Panc1 (cell line): ENCODE data around the gene GRIN3B. TPM values are rescaled to one million over a fixed set of nuclear protein-coding genes. Genes with fewer than 3 reads are reported as not detected.

ENCODE experiments used
- ATAC-seq: fragments of 200-7000 bp; cut with Tn5 transposase; 2 replicates; pipeline ENCODE4 v1.9.1; 2020; ENCODE audit warnings: mild to moderate bottlenecking, moderate library complexity
- BruUV-seq: library from RNA; stranded (reverse); fragments of 400-500 nt; replicated peaks from 2 replicates; lab custom pipeline; 2021; lab: Mats Ljungman, UMichigan
- CTCF ChIA-PET: fragments of 300-600 bp; sonication (Branson Sonifier 250); formaldehyde crosslinking; loops from one replicate; lab custom pipeline; 2022; ENCODE audit warnings: antibody characterized with exemption; lab: Charles Lee
- POLR2A ChIA-PET: fragments of 300-600 bp; sonication (Branson Sonifier 250); formaldehyde crosslinking; loops from one replicate; lab custom pipeline; 2022; ENCODE audit warnings: antibody characterized with exemption; lab: Charles Lee
- DNase-seq: peaks from one replicate; pipeline ENCODE4 v3.0.0-alpha.2; 2010; ENCODE audit warnings: low read depth, low spot score
- H3K27ac ChIP-seq: 2 replicates; pipeline ENCODE4 v1.5.1; 2011; ENCODE audit warnings: mild to moderate bottlenecking, low read length, inconsistent platforms
- H3K27me3 ChIP-seq: fragments of 200-500 bp; sonication (Bioruptor generic); 2 replicates; pipeline ENCODE4 v1.6.0; 2014; ENCODE audit warnings: low read length, inconsistent platforms; ENCODE audit not compliant: control insufficient read depth, insufficient read depth
- H3K36me3 ChIP-seq: fragments of 200-500 bp; sonication (Bioruptor generic); 2 replicates; pipeline ENCODE4 v1.5.1; 2014; ENCODE audit warnings: inconsistent platforms, mild to moderate bottlenecking, low read length, moderate library complexity; ENCODE audit not compliant: control insufficient read depth, insufficient read depth
- H3K4me1 ChIP-seq: 2 replicates; pipeline ENCODE4 v1.5.1; 2011; ENCODE audit warnings: inconsistent platforms, mild to moderate bottlenecking, low read length, moderate library complexity; ENCODE audit not compliant: control insufficient read depth, insufficient read depth
- H3K4me3 ChIP-seq, 2 experiments: 2 replicates each; pipeline ENCODE4 v1.5.1; 2011 to 2012; ENCODE audit warnings: low read depth in 2 of 2, low read length in 2 of 2, mild to moderate bottlenecking in 2 of 2, inconsistent platforms in 1 of 2, moderate library complexity in 1 of 2
- H3K9me3 ChIP-seq: fragments of 200-500 bp; sonication (Bioruptor generic); 2 replicates; pipeline ENCODE4 v1.5.1; 2014; ENCODE audit warnings: low read depth, mild to moderate bottlenecking, inconsistent platforms, low read length, moderate library complexity; ENCODE audit not compliant: control insufficient read depth, insufficient read depth
- CTCF ChIP-seq: fragments of 450-650 bp; IDR thresholded peaks from 2 replicates; pipeline ENCODE4 v1.5.1; 2017; ENCODE audit warnings: mild to moderate bottlenecking
- POLR2AphosphoS5 ChIP-seq: IDR thresholded peaks from 2 replicates; pipeline ENCODE4 v1.6.1; 2012; ENCODE audit warnings: mild to moderate bottlenecking, low read depth, low read length, moderate library complexity
- REST ChIP-seq, 2 experiments: IDR thresholded peaks; 2 replicates each; pipeline ENCODE4 v1.6.1; 2011 to 2012; ENCODE audit warnings: low read depth in 2 of 2, control low read depth in 1 of 2, low read length in 1 of 2, mild to moderate bottlenecking in 1 of 2, moderate library complexity in 1 of 2; ENCODE audit not compliant: insufficient read depth in 1 of 2
- SIN3A ChIP-seq: IDR thresholded peaks from 2 replicates; pipeline ENCODE4 v1.6.1; 2012; ENCODE audit warnings: low read depth, mild to moderate bottlenecking, low read length, moderate library complexity, borderline replicate concordance; ENCODE audit not compliant: insufficient read depth
- TCF7L2 ChIP-seq: IDR thresholded peaks from 2 replicates; pipeline ENCODE4 v1.6.1; 2011; ENCODE audit warnings: mild to moderate bottlenecking, low read depth, low read length, inconsistent platforms
- in situ Hi-C: cut with HindIII; loops from 2 replicates; pipeline ENCODE4 v1.10.0; 2016; ENCODE audit warnings: low sequenced_read_pairs, low pct_unique_long_range_greater_than_20kb
- intact Hi-C: fragments of 100-400 bp; cut with micrococcal nuclease; formaldehyde crosslinking; loops from one replicate; pipeline ENCODE4 v1.10.0; 2022; ENCODE audit not compliant: unreplicated experiment
- total RNA-seq: library from RNA; stranded (reverse); gene quantifications from one replicate; pipeline ENCODE4 v1.2.1, GENCODE V29; 2021; ENCODE audit not compliant: unreplicated experiment

The GRIN3B gene
- total RNA-seq, 1 experiment from 2014 or later: 4.6 TPM

GRCh38 chr19:970695-971094 lies 29.5 kb upstream of the GRIN3B start:
- Histone ChIP-seq H3K27ac (no peak overlapping the region), H3K9me3 (no peaks in the 10 kb centered on the region), H3K36me3 (peaks cover 5% of the 10 kb centered on the region; the same call in 1 of the 2 replicates), H3K27me3 (no peaks in the 10 kb centered on the region), H3K4me3 (no peak overlapping the region), H3K4me1 (no peaks in the 10 kb centered on the region)
- in situ Hi-C loops (no loop called here), intact Hi-C loops (no loop called here)
- DNase-seq: no peak
- CTCF ChIA-PET: interaction anchor here (0.6 kb wide), 1 partner anchor 52 kb away, joined by 4 read pairs; no protein-coding TSS in a partner anchor
- ATAC-seq: no peak
- TF ChIP-seq POLR2AphosphoS5 (no peak), CTCF (no peak; the same call in 1 of the 2 replicates), TCF7L2 (no peak), REST (IDR thresholded peaks at IDR 0.05; ENCODE audit: insufficient read depth in 1 of 2, low read depth in 2 of 2, low read length in 1 of 2) (no peak), SIN3A (no peak)
- POLR2A ChIA-PET: no interaction called here
- BruUV-seq: no TSS peak

- H3K36me3 ChIP-seq: peaks cover 5% of the 10 kb centered on the region; the same call in 1 of the 2 replicates
- H3K9me3 ChIP-seq: no peaks in the 10 kb centered on the region
- intact Hi-C loops (no loop called here), in situ Hi-C loops (no loop called here)
- no TSS peak for BruUV-seq
- CTCF ChIA-PET: no interaction called here
- no peak overlapping the region for H3K4me3 ChIP-seq
- H3K27ac ChIP-seq: no peak overlapping the region
- H3K27me3 ChIP-seq: no peaks in the 10 kb centered on the region
- TF ChIP-seq POLR2AphosphoS5 (no peak), CTCF (no peak), SIN3A (no peak), TCF7L2 (no peak), REST (IDR thresholded peaks at IDR 0.05; ENCODE audit: insufficient read depth in 1 of 2, low read depth in 2 of 2, low read length in 1 of 2) (no peak)
- POLR2A ChIA-PET: no interaction called here
- H3K4me1 ChIP-seq: no peaks in the 10 kb centered on the region
- DNase-seq (no peak), ATAC-seq (no peak)
These were observed 28.4 kb upstream of the GRIN3B start for GRCh38 chr19:971795-972194.
